SK-N-SH (cell line): ENCODE results near the gene PTGDS. TPM values are rescaled to one million over a fixed set of nuclear protein-coding genes. Genes with fewer than 3 reads are reported as not detected.

ENCODE experiments used
- CTCF ChIA-PET: fragments of 300-600, 350-600 bp; formaldehyde crosslinking; extraction: SDS; loops from one replicate; lab custom pipeline; 2021; lab: Yijun Ruan, JAX
- POLR2A ChIA-PET: fragments of 350-600 bp; sonication (Branson Sonifier 250); formaldehyde crosslinking; extraction: SDS; loops from one replicate; lab custom pipeline; 2020; ENCODE audit warnings: antibody characterized with exemption, inconsistent platforms; lab: Yijun Ruan, JAX
- DNase-seq: peaks from one replicate; pipeline ENCODE4 v3.0.0; 2012
- H2AFZ ChIP-seq: fragments of 200-600 bp; sonication (generic); 2 replicates; pipeline ENCODE4 v1.8.1; 2016; ENCODE audit warnings: antibody characterized with exemption, mild to moderate bottlenecking, low read depth
- H3F3A ChIP-seq: fragments of 200-600 bp; sonication (generic); replicated peaks from 2 replicates; pipeline ENCODE3; 2016; ENCODE audit warnings: antibody characterized with exemption, mild to moderate bottlenecking; ENCODE audit not compliant: insufficient read depth
- H3K27ac ChIP-seq, 2 experiments: fragments of 200-500 bp in 1 of 2; fragments of 200-600 bp in 1 of 2; sonication (Bioruptor generic) in 1 of 2; sonication (generic), shearing (Covaris generic) in 1 of 2; 2 replicates each; pipeline versions ENCODE4 v1.5.1 to v1.6.1; 2014 to 2016; ENCODE audit warnings: low read depth in 2 of 2, inconsistent platforms in 1 of 2, low read length in 1 of 2, mild to moderate bottlenecking in 1 of 2, mixed read lengths in 1 of 2
- H3K27me3 ChIP-seq: fragments of 200-600 bp; sonication (generic), shearing (Covaris generic); 2 replicates; pipeline ENCODE4 v1.6.1; 2016; ENCODE audit warnings: mixed run types; ENCODE audit not compliant: insufficient read depth
- H3K36me3 ChIP-seq, 2 experiments: fragments of 200-500 bp in 1 of 2; fragments of 200-600 bp in 1 of 2; sonication (Bioruptor generic) in 1 of 2; sonication (generic) in 1 of 2; replicated peaks in 1 of 2; 2 replicates each; pipeline versions ENCODE3 to v1.5.1; 2014 to 2016; ENCODE audit warnings: low read length in 1 of 2, mild to moderate bottlenecking in 1 of 2; ENCODE audit not compliant: insufficient read depth in 2 of 2, control insufficient read depth in 1 of 2
- H3K4me1 ChIP-seq, 2 experiments: fragments of 200-500 bp in 1 of 2; fragments of 200-600 bp in 1 of 2; sonication (Bioruptor generic) in 1 of 2; sonication (generic), shearing (Covaris generic) in 1 of 2; 2 replicates each; pipeline versions ENCODE4 v1.5.1 to v1.6.1; 2014 to 2016; ENCODE audit warnings: low read depth in 1 of 2, low read length in 1 of 2, mixed run types in 1 of 2; ENCODE audit not compliant: insufficient read depth in 2 of 2, control insufficient read depth in 1 of 2
- H3K4me2 ChIP-seq: fragments of 200-600 bp; sonication (generic), shearing (Covaris generic); 2 replicates; pipeline ENCODE4 v1.6.1; 2017; ENCODE audit warnings: mixed run types
- H3K4me3 ChIP-seq, 2 experiments: fragments of 200-500 bp in 1 of 2; fragments of 200-600 bp in 1 of 2; sonication (Bioruptor generic) in 1 of 2; sonication (generic), shearing (Covaris generic) in 1 of 2; 2 replicates each; pipeline versions ENCODE4 v1.5.1 to v1.8.1; 2014 to 2016; ENCODE audit warnings: low read depth in 2 of 2, inconsistent platforms in 1 of 2, low read length in 1 of 2, mild to moderate bottlenecking in 1 of 2, mixed read lengths in 1 of 2, moderate library complexity in 1 of 2
- H3K79me2 ChIP-seq: fragments of 200-600 bp; sonication (generic); 2 replicates; pipeline ENCODE4 v1.8.1; 2017; ENCODE audit warnings: mild to moderate bottlenecking; ENCODE audit not compliant: insufficient read depth
- H3K9ac ChIP-seq: fragments of 200-600 bp; sonication (generic); 2 replicates; pipeline ENCODE4 v1.6.1; 2017; ENCODE audit warnings: mixed run types
- H3K9me2 ChIP-seq: fragments of 200-600 bp; sonication (generic); 2 replicates; pipeline ENCODE4 v1.6.1; 2017; ENCODE audit warnings: mixed run types
- H3K9me3 ChIP-seq: fragments of 200-600 bp; sonication (generic); 2 replicates; pipeline ENCODE4 v1.6.1; 2017; ENCODE audit warnings: mixed run types, mild to moderate bottlenecking, moderate library complexity
- H4K20me1 ChIP-seq: fragments of 200-600 bp; sonication (generic); 2 replicates; pipeline ENCODE4 v1.6.1; 2017; ENCODE audit warnings: mild to moderate bottlenecking, mixed run types; ENCODE audit not compliant: insufficient read depth
- CHD2 ChIP-seq: fragments of 150-350 bp; IDR thresholded peaks from 2 replicates; pipeline ENCODE4 v1.6.1; 2018; ENCODE audit warnings: low read length; ENCODE audit not compliant: partially characterized antibody
- CTCF ChIP-seq: fragments of 200-600 bp; sonication (generic); IDR thresholded peaks from 2 replicates; pipeline ENCODE4 v1.6.1; 2017; ENCODE audit warnings: antibody characterized with exemption, mild to moderate bottlenecking, moderate library complexity
- ELF1 ChIP-seq: IDR thresholded peaks from 2 replicates; pipeline ENCODE4 v1.4.0; 2012
- FOSL2 ChIP-seq: IDR thresholded peaks from 2 replicates; pipeline ENCODE4 v1.4.0; 2012; ENCODE audit warnings: low read depth, mild to moderate bottlenecking, moderate library complexity, borderline replicate concordance
- FOXJ3 ChIP-seq: sonication (generic); formaldehyde crosslinking; IDR thresholded peaks from 2 replicates; pipeline ENCODE4 v1.5.1; 2020; ENCODE audit warnings: mild to moderate bottlenecking, missing genetic modification reagents
- FOXM1 ChIP-seq: IDR thresholded peaks from 2 replicates; pipeline ENCODE4 v1.4.0; 2012; ENCODE audit warnings: low read depth, mild to moderate bottlenecking
- GABPA ChIP-seq: IDR thresholded peaks from 2 replicates; pipeline ENCODE4 v1.4.0; 2012; ENCODE audit warnings: low read depth, mild to moderate bottlenecking
- IRF3 ChIP-seq: fragments of 150-350 bp; IDR thresholded peaks from 2 replicates; pipeline ENCODE4 v1.6.1; 2016; ENCODE audit warnings: mild to moderate bottlenecking, low read depth, low read length
- JUND ChIP-seq: IDR thresholded peaks from 2 replicates; pipeline ENCODE4 v1.4.0; 2012
- MAX ChIP-seq: IDR thresholded peaks from 2 replicates; pipeline ENCODE4 v1.4.0; 2012; ENCODE audit warnings: low read depth
- MXI1 ChIP-seq: IDR thresholded peaks from 2 replicates; pipeline ENCODE4 v1.6.1; 2012; ENCODE audit warnings: mild to moderate bottlenecking, low read depth, low read length, improper control_type of control experiment
- NFIC ChIP-seq: IDR thresholded peaks from 2 replicates; pipeline ENCODE4 v1.4.0; 2012; ENCODE audit warnings: borderline replicate concordance
- NRF1 ChIP-seq: IDR thresholded peaks from 2 replicates; pipeline ENCODE4 v1.6.1; 2012; ENCODE audit warnings: low read depth, mild to moderate bottlenecking, low read length
- PBX3 ChIP-seq: IDR thresholded peaks from 2 replicates; pipeline ENCODE4; 2012
- POLR2AphosphoS5 ChIP-seq: IDR thresholded peaks from 2 replicates; pipeline ENCODE4 v1.6.1; 2012; ENCODE audit warnings: low read depth, low read length
- RAD21 ChIP-seq: IDR thresholded peaks from 2 replicates; pipeline ENCODE4 v1.6.1; 2012; ENCODE audit warnings: mild to moderate bottlenecking, low read length
- RCOR1 ChIP-seq: fragments of 150-350 bp; IDR thresholded peaks from 2 replicates; pipeline ENCODE4 v1.6.1; 2017; ENCODE audit warnings: antibody characterized with exemption, low read length
- SIN3A ChIP-seq: IDR thresholded peaks from 2 replicates; pipeline ENCODE4 v1.6.1; 2012; ENCODE audit warnings: low read depth, mild to moderate bottlenecking, low read length, moderate library complexity, borderline replicate concordance
- TAF1 ChIP-seq: IDR thresholded peaks from 2 replicates; pipeline ENCODE4 v1.6.1; 2012; ENCODE audit warnings: low read depth, mild to moderate bottlenecking, low read length, moderate library complexity, borderline replicate concordance
- TCF12 ChIP-seq: IDR thresholded peaks from 2 replicates; pipeline ENCODE4 v1.4.0; 2012
- TEAD4 ChIP-seq: IDR thresholded peaks from 2 replicates; pipeline ENCODE4 v1.4.0; 2012; ENCODE audit warnings: mild to moderate bottlenecking, borderline replicate concordance; ENCODE audit not compliant: insufficient read depth
- WGBS: methylation state at CpG from one replicate; pipeline ENCODE4 v1.1.6; 2017; ENCODE audit warnings: low lambda C conversion rate; 5-methylcytosine and 5-hydroxymethylcytosine counted together
- polyA plus RNA-seq, 3 experiments: library from polyadenylated mRNA; depleted of rRNA; stranded (reverse); fragments of >200 nt; gene quantifications; 2 replicates each; pipeline ENCODE4 v1.2.3, GENCODE V29; 2012

Gene PTGDS
- polyA plus RNA-seq, 1 of the 3 experiments (the other 2 are of a cell fraction), result not detected

- TF ChIP-seq CTCF (no peak), NRF1 (no peak), MAX (no peak), TAF1 (no peak), GABPA (no peak), TEAD4 (no peak), TCF12 (no peak)
These were observed 21.4 kb upstream of the PTGDS start (continued) for GRCh38 chr9:136955943-136956335.

GRCh38 chr9:136956604-136957003 lies 20.7 kb upstream of the PTGDS start:
- Histone ChIP-seq H3K79me2 (no peaks in the 10 kb centered on the region), H3F3A (no peaks in the 10 kb centered on the region), H3K4me3 (no peak overlapping the region), H3K9ac (no peak overlapping the region), H3K4me1 (peaks cover 0 to 17% of the 10 kb centered on the region in 2 experiments; a peak in 1 of 4 replicates), H3K9me2 (no peaks in the 10 kb centered on the region), H3K27ac (no peak overlapping the region), H3K27me3 (no peaks in the 10 kb centered on the region), H4K20me1 (no peaks in the 10 kb centered on the region), H3K4me2 (no peak overlapping the region), H3K36me3 (no peaks in the 10 kb centered on the region), H3K9me3 (no peaks in the 10 kb centered on the region), H2AFZ (no peak overlapping the region)
- no peak for DNase-seq
- CTCF ChIA-PET, result no interaction called here
- POLR2A ChIA-PET, result no interaction called here
- TF ChIP-seq PBX3, result no peak
- TF ChIP-seq FOSL2, result no peak
- TF ChIP-seq TAF1, result no peak
- no peak for TF ChIP-seq POLR2AphosphoS5
- TF ChIP-seq FOXM1, result no peak
- TF ChIP-seq RCOR1, result no peak
- no peak for TF ChIP-seq SIN3A
- no peak for TF ChIP-seq MXI1
- TF ChIP-seq NFIC, result no peak
- 66% methylated on average over 4 of the region's 4 CpGs for WGBS

- WGBS, result 84% methylated on average over 1 of the region's 1 CpG
- H3K4me1 ChIP-seq, result peaks cover 0 to 9% of the 10 kb centered on the region in 2 experiments; a peak in 1 of 4 replicates
- H2AFZ ChIP-seq, result no peak overlapping the region
- no peaks in the 10 kb centered on the region for H3K9me3 ChIP-seq
- no peaks in the 10 kb centered on the region for H3K27me3 ChIP-seq
- ChIA-PET POLR2A (no interaction called here), CTCF (no interaction called here)
- no peak overlapping the region for H3K9ac ChIP-seq
- H3F3A ChIP-seq, result no peaks in the 10 kb centered on the region
- H4K20me1 ChIP-seq, result no peaks in the 10 kb centered on the region
- DNase-seq, result no peak
- no peaks in the 10 kb centered on the region for H3K36me3 ChIP-seq
- no peak overlapping the region for H3K27ac ChIP-seq
- no peaks in the 10 kb centered on the region for H3K79me2 ChIP-seq
- no peak overlapping the region for H3K4me3 ChIP-seq
- no peak overlapping the region for H3K4me2 ChIP-seq
- no peaks in the 10 kb centered on the region for H3K9me2 ChIP-seq
- TF ChIP-seq RAD21, result no peak
- TF ChIP-seq POLR2AphosphoS5, result no peak
- no peak for TF ChIP-seq MXI1
- TF ChIP-seq JUND, result no peak
- no peak for TF ChIP-seq CHD2
- no peak for TF ChIP-seq CTCF
- no peak for TF ChIP-seq FOXJ3 (CRISPR knock-in tag)
- no peak for TF ChIP-seq PBX3
- TF ChIP-seq IRF3, result no peak
- TF ChIP-seq ELF1, result no peak
These were observed 19.8 kb upstream of the PTGDS start for GRCh38 chr9:136957461-136957860.
